Activated CD4-positive, alpha-beta memory T cell treated with anti-CD3 and anti-CD28 coated beads for 36 hours (primary cell): ENCODE data around the gene PLPP2. TPM values are rescaled to one million over a fixed set of nuclear protein-coding genes. Genes with fewer than 3 reads are reported as not detected.

ENCODE experiments used
- CTCF ChIA-PET: fragments of 350-600 bp; sonication (Branson Sonifier 250); formaldehyde crosslinking; loops from one replicate; lab custom pipeline; 2021; ENCODE audit warnings: antibody characterized with exemption, inconsistent platforms; lab: Charles Lee
- POLR2A ChIA-PET: fragments of 350-600 bp; sonication (Branson Sonifier 250); formaldehyde crosslinking; loops from one replicate; lab custom pipeline; 2021; ENCODE audit warnings: antibody characterized with exemption; lab: Charles Lee
- DNase-seq: peaks from one replicate; pipeline ENCODE4 v3.0.0-alpha.2; 2020
- H3K27ac Mint-ChIP-seq: one replicate; pipeline ENCODE4 v1.8.0; 2021; ENCODE audit warnings: mixed read lengths
- H3K27me3 Mint-ChIP-seq: one replicate; pipeline ENCODE4 v1.8.0; 2021; ENCODE audit warnings: mixed read lengths
- H3K36me3 Mint-ChIP-seq: one replicate; pipeline ENCODE4 v1.8.0; 2021; ENCODE audit warnings: mixed read lengths
- H3K4me1 Mint-ChIP-seq: one replicate; pipeline ENCODE4 v1.8.0; 2021; ENCODE audit warnings: low read depth, mixed read lengths
- H3K4me3 Mint-ChIP-seq: one replicate; pipeline ENCODE4 v1.8.0; 2021; ENCODE audit warnings: mild to moderate bottlenecking, mixed read lengths
- H3K9me3 Mint-ChIP-seq: one replicate; pipeline ENCODE4 v1.8.0; 2021; ENCODE audit warnings: mixed read lengths
- intact Hi-C: fragments of 100-400 bp; cut with micrococcal nuclease; formaldehyde crosslinking; loops from one replicate; pipeline ENCODE4 v1.15.1; 2023
- total RNA-seq, 2 experiments: library from RNA; stranded (reverse); gene quantifications; one replicate each; pipeline ENCODE4 v1.2.3, GENCODE V29; 2021

PLPP2 gene
- total RNA-seq, 2 experiments from 2014 or later, result 0.51 to 0.67 TPM

DNA sequence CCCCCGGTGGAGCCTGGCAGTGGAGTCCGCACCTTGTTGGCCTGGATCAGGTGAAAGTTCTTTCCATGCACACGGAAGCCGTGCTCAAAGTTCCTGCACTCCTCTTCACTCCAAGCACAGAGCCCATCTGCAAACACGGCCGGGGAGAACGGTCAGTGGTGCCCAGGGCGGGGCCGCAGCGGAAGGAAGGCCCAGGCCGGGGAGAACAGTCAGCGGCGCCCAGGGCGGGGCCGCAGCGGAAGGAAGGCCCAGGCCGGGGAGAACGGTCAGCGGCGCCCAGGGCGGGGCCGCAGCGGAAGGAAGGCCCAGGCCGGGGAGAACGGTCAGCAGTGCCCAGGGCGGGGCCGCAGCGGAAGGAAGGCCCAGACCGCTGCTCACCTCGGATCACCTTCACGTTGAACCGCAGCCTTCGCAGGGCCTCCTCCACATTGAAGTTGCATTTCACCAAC lies 20.6 kb upstream of the PLPP2 start:
- Mint-ChIP-seq H3K4me1 (no peaks in the 10 kb centered on the region), H3K36me3 (peaks cover 20% of the 10 kb centered on the region), H3K9me3 (no peaks in the 10 kb centered on the region), H3K27me3 (no peaks in the 10 kb centered on the region), H3K4me3 (no peak overlapping the region), H3K27ac (no peak overlapping the region)
- intact Hi-C loops, result no loop called here
- CTCF ChIA-PET, result no interaction called here
- no peak for DNase-seq
- POLR2A ChIA-PET, result no interaction called here

GRCh38 chr19:310781-311496 lies 19.7 kb upstream of the PLPP2 start:
- Mint-ChIP-seq H3K4me1 (no peaks in the 10 kb centered on the region), H3K4me3 (no peak overlapping the region), H3K9me3 (no peaks in the 10 kb centered on the region), H3K27ac (no peak overlapping the region), H3K27me3 (no peaks in the 10 kb centered on the region), H3K36me3 (peaks cover 20% of the 10 kb centered on the region)
- CTCF ChIA-PET, result no interaction called here
- POLR2A ChIA-PET, result no interaction called here
- no peak for DNase-seq
- intact Hi-C loops, result no loop called here

- intact Hi-C loops, result no loop called here
- POLR2A ChIA-PET, result no interaction called here
- no peak for DNase-seq
- CTCF ChIA-PET, result no interaction called here
- H3K4me1 Mint-ChIP-seq, result no peaks in the 10 kb centered on the region
- H3K36me3 Mint-ChIP-seq, result peaks cover 19% of the 10 kb centered on the region
- H3K4me3 Mint-ChIP-seq, result no peak overlapping the region
- no peaks in the 10 kb centered on the region for H3K9me3 Mint-ChIP-seq
- H3K27me3 Mint-ChIP-seq, result no peaks in the 10 kb centered on the region
- H3K27ac Mint-ChIP-seq, result no peak overlapping the region
Observed at GRCh38 chr19:310141-310651, 19.0 kb upstream of the PLPP2 start.

DNA sequence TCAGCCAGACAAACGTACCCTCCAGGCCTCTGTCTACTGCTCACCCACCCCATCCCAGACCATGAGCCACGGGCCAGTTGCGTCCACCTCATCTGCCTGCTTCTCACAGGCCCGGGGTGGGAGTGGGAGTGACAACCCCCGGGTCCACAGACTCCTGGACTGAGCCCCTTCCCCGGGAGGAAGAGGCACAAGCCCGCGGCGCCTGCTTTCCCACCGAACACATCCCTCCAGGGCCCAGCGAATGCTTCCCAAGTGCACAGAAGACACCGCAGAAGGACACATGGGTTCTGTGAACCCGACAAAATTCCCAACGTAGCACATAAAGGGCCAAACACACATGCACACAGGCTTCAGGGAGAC lies 18.0 kb upstream of the PLPP2 start:
- no peak overlapping the region for H3K27ac Mint-ChIP-seq
- no peaks in the 10 kb centered on the region for H3K9me3 Mint-ChIP-seq
- CTCF ChIA-PET, result no interaction called here
- no peak overlapping the region for H3K4me3 Mint-ChIP-seq
- H3K36me3 Mint-ChIP-seq, result peaks cover 17% of the 10 kb centered on the region
- no peaks in the 10 kb centered on the region for H3K27me3 Mint-ChIP-seq
- no peak for DNase-seq
- H3K4me1 Mint-ChIP-seq, result no peaks in the 10 kb centered on the region
- intact Hi-C loops, result no loop called here
- POLR2A ChIA-PET, result no interaction called here

- peaks cover 16% of the 10 kb centered on the region for H3K36me3 Mint-ChIP-seq
- H3K27ac Mint-ChIP-seq, result no peak overlapping the region
- intact Hi-C loops, result no loop called here
- no peak for DNase-seq
- H3K4me1 Mint-ChIP-seq, result no peaks in the 10 kb centered on the region
- ChIA-PET CTCF (no interaction called here), POLR2A (no interaction called here)
- H3K4me3 Mint-ChIP-seq, result no peak overlapping the region
- no peaks in the 10 kb centered on the region for H3K27me3 Mint-ChIP-seq
- H3K9me3 Mint-ChIP-seq, result no peaks in the 10 kb centered on the region
Observed at GRCh38 chr19:308471-309205, 17.4 kb upstream of the PLPP2 start.

- Mint-ChIP-seq H3K36me3 (peaks cover 16% of the 10 kb centered on the region), H3K4me1 (no peaks in the 10 kb centered on the region), H3K27me3 (no peaks in the 10 kb centered on the region), H3K9me3 (no peaks in the 10 kb centered on the region), H3K4me3 (no peak overlapping the region), H3K27ac (no peak overlapping the region)
- ChIA-PET POLR2A (no interaction called here), CTCF (no interaction called here)
- intact Hi-C loops, result no loop called here
- DNase-seq, result no peak
Observed at GRCh38 chr19:307793-308420, 16.7 kb upstream of the PLPP2 start.

GRCh38 chr19:307111-307531 lies 15.9 kb upstream of the PLPP2 start:
- Mint-ChIP-seq H3K27me3 (no peaks in the 10 kb centered on the region), H3K9me3 (no peaks in the 10 kb centered on the region), H3K4me3 (no peak overlapping the region), H3K36me3 (peaks cover 16% of the 10 kb centered on the region), H3K27ac (no peak overlapping the region), H3K4me1 (no peaks in the 10 kb centered on the region)
- DNase-seq, result no peak
- intact Hi-C loops, result no loop called here
- ChIA-PET POLR2A (no interaction called here), CTCF (no interaction called here)

- POLR2A ChIA-PET, result no interaction called here
- intact Hi-C loops, result no loop called here
- Mint-ChIP-seq H3K27me3 (no peaks in the 10 kb centered on the region), H3K27ac (no peak overlapping the region), H3K4me3 (no peak overlapping the region), H3K36me3 (peaks cover 13% of the 10 kb centered on the region), H3K4me1 (no peaks in the 10 kb centered on the region), H3K9me3 (no peaks in the 10 kb centered on the region)
- DNase-seq, result no peak
- CTCF ChIA-PET, result no interaction called here
Observed at GRCh38 chr19:306151-306900, 15.1 kb upstream of the PLPP2 start.

DNA sequence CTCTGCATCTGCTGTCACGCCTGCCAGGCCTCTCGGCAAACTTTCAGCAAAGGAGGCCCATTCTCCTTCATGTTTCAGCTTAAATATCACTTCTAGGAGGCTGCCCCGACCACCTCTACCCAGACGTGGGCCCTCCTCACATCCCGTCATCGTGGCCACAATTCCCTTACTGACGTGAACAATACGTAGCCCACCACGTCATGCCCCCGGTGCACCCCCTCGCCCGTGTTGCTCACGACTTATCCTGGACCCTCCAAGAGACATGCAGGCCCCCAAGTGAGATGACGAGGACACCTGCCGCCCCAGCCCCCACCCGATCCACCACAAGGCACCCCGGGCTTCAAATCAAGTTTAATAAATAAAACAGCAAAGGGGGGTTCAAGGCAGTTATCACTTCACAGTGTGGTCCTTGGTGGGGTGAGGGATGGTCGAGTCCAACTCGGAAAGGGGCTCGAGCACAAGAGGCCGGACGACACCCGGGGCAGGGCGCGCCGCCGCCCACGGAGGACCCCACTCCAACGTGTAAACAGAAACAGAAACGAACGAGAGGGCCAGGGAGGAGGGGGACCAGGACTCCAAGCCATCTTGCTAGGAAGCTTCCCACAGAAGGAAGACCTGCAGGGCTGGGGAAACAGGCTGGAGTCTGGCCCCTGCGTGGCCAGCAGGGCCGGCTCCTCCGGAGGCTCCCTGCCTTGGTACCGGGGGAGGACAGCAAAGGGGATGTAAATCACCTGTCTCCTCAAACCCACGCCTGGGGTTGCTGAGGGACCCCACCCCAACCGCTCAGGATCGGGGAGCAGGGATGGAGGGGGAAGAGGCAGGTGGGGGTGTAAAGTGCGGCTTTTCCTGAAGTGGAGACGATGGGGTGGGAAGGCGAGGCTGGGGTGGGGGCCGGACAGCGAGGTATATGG lies 14.3 kb upstream of the PLPP2 start:
- intact Hi-C loops, result no loop called here
- POLR2A ChIA-PET, result no interaction called here
- H3K4me1 Mint-ChIP-seq, result no peaks in the 10 kb centered on the region
- H3K27me3 Mint-ChIP-seq, result no peaks in the 10 kb centered on the region
- no peaks in the 10 kb centered on the region for H3K9me3 Mint-ChIP-seq
- no peak for DNase-seq
- CTCF ChIA-PET, result no interaction called here
- no peak overlapping the region for H3K4me3 Mint-ChIP-seq
- H3K36me3 Mint-ChIP-seq, result peaks cover 7% of the 10 kb centered on the region
- H3K27ac Mint-ChIP-seq, result no peak overlapping the region

DNA sequence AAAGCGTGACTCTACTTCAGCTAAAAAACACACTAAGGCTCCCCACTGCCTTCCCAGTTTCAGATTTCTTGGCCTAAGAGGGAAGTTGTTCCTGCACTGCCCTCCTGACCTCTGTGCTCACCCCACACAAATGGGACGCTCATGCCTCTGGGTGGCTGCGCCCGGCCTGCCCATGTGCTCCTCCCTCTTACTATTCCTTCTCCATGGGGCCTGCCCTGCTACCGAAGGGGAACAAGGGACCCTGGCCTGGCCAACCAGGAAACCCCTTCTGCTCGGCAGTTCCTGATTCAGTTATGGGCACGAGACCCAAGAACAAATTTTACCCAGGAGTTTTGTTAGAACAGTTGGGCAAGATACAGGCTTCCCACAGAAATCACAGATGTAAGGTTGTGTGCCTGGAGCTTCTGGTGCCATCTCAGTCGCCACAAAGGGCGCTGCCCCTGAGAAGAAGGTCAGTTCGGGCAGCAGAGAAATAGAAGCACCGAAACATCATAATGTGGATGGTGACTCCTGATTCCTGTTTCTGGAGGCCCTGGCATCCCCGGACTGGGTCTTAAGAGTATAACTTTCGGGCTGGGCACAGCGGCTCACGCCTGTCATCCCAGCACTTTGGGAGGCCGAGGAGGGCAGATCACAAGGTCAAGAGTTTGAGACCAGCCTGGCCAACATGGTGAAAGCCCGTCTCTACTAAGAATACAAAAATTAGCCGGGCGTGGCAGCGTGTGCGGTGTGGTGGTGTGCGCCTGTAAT lies 5.4 kb upstream of the PLPP2 start:
- Mint-ChIP-seq H3K4me3 (no peak overlapping the region), H3K4me1 (peaks cover 8% of the 10 kb centered on the region), H3K9me3 (no peaks in the 10 kb centered on the region), H3K36me3 (no peaks in the 10 kb centered on the region), H3K27me3 (peaks cover 36% of the 10 kb centered on the region), H3K27ac (no peak overlapping the region)
- intact Hi-C loops, result no loop called here
- POLR2A ChIA-PET, result no interaction called here
- DNase-seq, result no peak
- CTCF ChIA-PET, result interaction anchor here (0.6 to 1.0 kb wide), 2 partner anchors 23 to 192 kb away, joined by 3 read pairs; no protein-coding TSS in a partner anchor
